ENCODE results near the gene TANC2. TPM values are rescaled to one million over a fixed set of nuclear protein-coding genes. Genes with fewer than 3 reads are reported as not detected.

The TANC2 gene
- total RNA-seq, result 6.6 TPM
- long read RNA-seq, partial matches to known transcripts, result 0 of 1 reads
- long read RNA-seq, other reads (novel, unspliced or antisense), result 1 of 1 reads

- intact Hi-C loops (cut with micrococcal nuclease), result no loop called here
- DNase-seq (peak; percentile 88), ATAC-seq (peak; percentile 97)
These were observed at the start of gene TANC2 for GRCh38 chr17:62965686-62966425. Gene TANC2 (plus strand): TSS chr17:62966235. CDS start chr17:63009560, 43,325 bp downstream.

- DNase-seq (no peak), ATAC-seq (peak; percentile 50)
- intact Hi-C loops (cut with micrococcal nuclease), result no loop called here
These were observed 49.1 kb upstream of the TANC2 start for GRCh38 chr17:62916684-62917571.

- intact Hi-C loops (cut with micrococcal nuclease), result no loop called here
- no peak for ATAC-seq
- no peak for DNase-seq
These were observed 46.6 kb upstream of the TANC2 start for GRCh38 chr17:62919388-62919787.

GRCh38 chr17:62920300-62920699 lies 45.7 kb upstream of the TANC2 start:
- DNase-seq (no peak), ATAC-seq (no peak)
- intact Hi-C loops (cut with micrococcal nuclease), result no loop called here

GRCh38 chr17:62921817-62922216 lies 44.2 kb upstream of the TANC2 start:
- intact Hi-C loops (cut with micrococcal nuclease), result no loop called here
- DNase-seq (no peak), ATAC-seq (no peak)

- ATAC-seq (no peak), DNase-seq (no peak)
- intact Hi-C loops (cut with micrococcal nuclease), result no loop called here
These were observed 42.5 kb upstream of the TANC2 start for GRCh38 chr17:62923258-62924150.

GRCh38 chr17:62925267-62925836 lies 40.7 kb upstream of the TANC2 start:
- no peak for DNase-seq
- intact Hi-C loops (cut with micrococcal nuclease), result no loop called here
- no peak for ATAC-seq

- ATAC-seq (no peak), DNase-seq (no peak)
- intact Hi-C loops (cut with micrococcal nuclease), result no loop called here
These were observed 39.0 kb upstream of the TANC2 start for GRCh38 chr17:62927083-62927482.

GRCh38 chr17:62929320-62929719 lies 36.7 kb upstream of the TANC2 start:
- DNase-seq (no peak), ATAC-seq (no peak)
- intact Hi-C loops (cut with micrococcal nuclease), result no loop called here

GRCh38 chr17:62931101-62931500 lies 34.9 kb upstream of the TANC2 start:
- DNase-seq (no peak), ATAC-seq (no peak)
- intact Hi-C loops (cut with micrococcal nuclease), result no loop called here

GRCh38 chr17:62933501-62934385 lies 32.3 kb upstream of the TANC2 start:
- ATAC-seq (no peak), DNase-seq (no peak)
- intact Hi-C loops (cut with micrococcal nuclease), result no loop called here

GRCh38 chr17:62935098-62935497 lies 30.9 kb upstream of the TANC2 start:
- no peak for ATAC-seq
- no peak for DNase-seq
- intact Hi-C loops (cut with micrococcal nuclease), result no loop called here

- DNase-seq (no peak), ATAC-seq (no peak)
- intact Hi-C loops (cut with micrococcal nuclease), result no loop called here
These were observed 30.5 kb upstream of the TANC2 start for GRCh38 chr17:62935523-62935922.

- DNase-seq (no peak), ATAC-seq (no peak)
- intact Hi-C loops (cut with micrococcal nuclease), result no loop called here
These were observed 28.4 kb upstream of the TANC2 start for GRCh38 chr17:62937606-62938005.

GRCh38 chr17:62941358-62941991 lies 24.6 kb upstream of the TANC2 start:
- intact Hi-C loops (cut with micrococcal nuclease), result no loop called here
- no peak for ATAC-seq
- no peak for DNase-seq

- DNase-seq, result no peak
- no peak for ATAC-seq
- intact Hi-C loops (cut with micrococcal nuclease), result no loop called here
These were observed 17.7 kb upstream of the TANC2 start for GRCh38 chr17:62948370-62948769.

GRCh38 chr17:62949036-62949435 lies 17.0 kb upstream of the TANC2 start:
- DNase-seq (no peak), ATAC-seq (no peak)
- intact Hi-C loops (cut with micrococcal nuclease), result no loop called here

GRCh38 chr17:62950067-62950466 lies 16.0 kb upstream of the TANC2 start:
- DNase-seq (no peak), ATAC-seq (peak; percentile 98)
- intact Hi-C loops (cut with micrococcal nuclease), result no loop called here

Data from left ventricle myocardium superior (tissue), 1 donor.